IMR-90 (cell line): ENCODE data around the gene RALGAPA2. TPM values are rescaled to one million over a fixed set of nuclear protein-coding genes. Genes with fewer than 3 reads are reported as not detected.

ENCODE experiments used
- ATAC-seq: fragments of 200-7000 bp; cut with Tn5 transposase; 2 replicates; pipeline ENCODE4 v1.9.1; 2020; ENCODE audit warnings: low read depth, mild to moderate bottlenecking, moderate library complexity
- BruUV-seq: library from RNA; stranded (reverse); fragments of 400-500 nt; replicated peaks from 2 replicates; lab custom pipeline; 2021; lab: Mats Ljungman, UMichigan
- CTCF ChIA-PET: fragments of 300-600 bp; formaldehyde crosslinking; extraction: SDS; loops from one replicate; lab custom pipeline; 2021; ENCODE audit warnings: antibody characterized with exemption; lab: Yijun Ruan, JAX
- POLR2A ChIA-PET: fragments of 300-600 bp; sonication (Branson Sonifier 250); formaldehyde crosslinking; loops from one replicate; lab custom pipeline; 2022; ENCODE audit warnings: antibody characterized with exemption; ENCODE audit not compliant: unreplicated experiment; lab: Charles Lee
- DNase-seq: peaks from one replicate; pipeline ENCODE4 v3.0.0; 2013
- H2AFZ ChIP-seq: replicated peaks from 2 replicates; pipeline ENCODE3; 2013; ENCODE audit warnings: low read length, mild to moderate bottlenecking; ENCODE audit not compliant: poor library complexity
- H2AK5ac ChIP-seq: 2 replicates; pipeline ENCODE4 v1.6.1; 2013; ENCODE audit warnings: low read depth, low read length, inconsistent platforms
- H2AK9ac ChIP-seq: replicated peaks from 2 replicates; pipeline ENCODE3; 2013; ENCODE audit warnings: mild to moderate bottlenecking, low read depth, low read length, moderate library complexity; ENCODE audit not compliant: poor library complexity
- H2BK120ac ChIP-seq: 2 replicates; pipeline ENCODE4 v1.6.1; 2013; ENCODE audit warnings: low read depth, low read length, inconsistent platforms
- H2BK15ac ChIP-seq: 3 replicates; pipeline ENCODE4 v1.6.1; 2013; ENCODE audit warnings: low read depth, low read length, inconsistent platforms
- H2BK20ac ChIP-seq: 2 replicates; pipeline ENCODE4 v1.6.1; 2013; ENCODE audit warnings: low read depth, mild to moderate bottlenecking, inconsistent platforms, low read length, moderate library complexity
- H2BK5ac ChIP-seq: 2 replicates; pipeline ENCODE4 v1.6.1; 2013; ENCODE audit warnings: mild to moderate bottlenecking, low read depth, low read length, inconsistent platforms; ENCODE audit not compliant: poor library complexity, severe bottlenecking
- H3K14ac ChIP-seq: replicated peaks from 2 replicates; pipeline ENCODE4 v1.6.1; 2013; ENCODE audit warnings: low read depth, low read length, inconsistent platforms
- H3K18ac ChIP-seq: 2 replicates; pipeline ENCODE4 v1.6.1; 2013; ENCODE audit warnings: low read depth, low read length, control low read depth
- H3K23ac ChIP-seq: 2 replicates; pipeline ENCODE4 v1.6.1; 2013; ENCODE audit warnings: low read depth, low read length, inconsistent platforms
- H3K27ac ChIP-seq: 2 replicates; pipeline ENCODE4 v1.5.1; 2013; ENCODE audit warnings: mild to moderate bottlenecking, control low read depth, low read length; ENCODE audit not compliant: insufficient read depth
- H3K27me3 ChIP-seq: 2 replicates; pipeline ENCODE4 v1.6.1; 2013; ENCODE audit warnings: low read length; ENCODE audit not compliant: control insufficient read depth, insufficient read depth
- H3K36me3 ChIP-seq: 2 replicates; pipeline ENCODE4 v1.6.1; 2013; ENCODE audit warnings: low read length, mixed read lengths; ENCODE audit not compliant: control insufficient read depth, insufficient read depth
- H3K4ac ChIP-seq: 2 replicates; pipeline ENCODE4 v1.6.1; 2013; ENCODE audit warnings: low read depth, low read length, inconsistent platforms
- H3K4me1 ChIP-seq: 2 replicates; pipeline ENCODE4 v1.6.1; 2013; ENCODE audit warnings: low read length, mixed read lengths; ENCODE audit not compliant: control insufficient read depth, insufficient read depth
- H3K4me2 ChIP-seq: 2 replicates; pipeline ENCODE4 v1.6.1; 2013; ENCODE audit warnings: low read depth, mild to moderate bottlenecking, control low read depth, low read length, moderate library complexity
- H3K4me3 ChIP-seq: 2 replicates; pipeline ENCODE4 v1.5.1; 2013; ENCODE audit warnings: low read depth, mild to moderate bottlenecking, control low read depth, low read length, moderate library complexity; ENCODE audit not compliant: insufficient read depth
- H3K56ac ChIP-seq: 2 replicates; pipeline ENCODE4 v1.6.1; 2013; ENCODE audit warnings: low read length, inconsistent platforms; ENCODE audit not compliant: insufficient read depth; ENCODE audit errors: extremely low read depth
- H3K79me1 ChIP-seq, 2 experiments: 2 replicates each; pipeline ENCODE4 v1.6.1; 2013; ENCODE audit warnings: low read length in 2 of 2, inconsistent platforms in 1 of 2, low read depth in 1 of 2
- H3K9ac ChIP-seq: 2 replicates; pipeline ENCODE4 v1.6.1; 2013; ENCODE audit warnings: low read depth, low read length, control low read depth
- H3K9me1 ChIP-seq: 2 replicates; pipeline ENCODE4 v1.6.1; 2013; ENCODE audit warnings: low read length, inconsistent platforms; ENCODE audit not compliant: insufficient read depth
- H3K9me3 ChIP-seq: 2 replicates; pipeline ENCODE4 v1.6.1; 2013; ENCODE audit warnings: low read length; ENCODE audit not compliant: control insufficient read depth, insufficient read depth
- H4K20me1 ChIP-seq: 2 replicates; pipeline ENCODE4 v1.6.1; 2013; ENCODE audit warnings: low read length, inconsistent platforms; ENCODE audit not compliant: insufficient read depth
- H4K5ac ChIP-seq: 2 replicates; pipeline ENCODE4 v1.6.1; 2013; ENCODE audit warnings: mild to moderate bottlenecking, low read depth, low read length, control low read depth
- H4K8ac ChIP-seq, 2 experiments: 2 replicates each; pipeline ENCODE4 v1.6.1; 2013; ENCODE audit warnings: low read depth in 2 of 2, low read length in 2 of 2, control low read depth in 1 of 2, inconsistent platforms in 1 of 2
- H4K91ac ChIP-seq: 2 replicates; pipeline ENCODE4 v1.6.1; 2013; ENCODE audit warnings: low read depth, low read length, inconsistent platforms; ENCODE audit not compliant: insufficient read depth
- CHD1 ChIP-seq: IDR thresholded peaks from 2 replicates; pipeline ENCODE4 v1.6.1; 2012; ENCODE audit warnings: low read depth, low read length, improper control_type of control experiment
- RAD21 ChIP-seq: IDR thresholded peaks from 2 replicates; pipeline ENCODE4 v1.6.1; 2012; ENCODE audit warnings: low read length, improper control_type of control experiment
- WGBS, 2 experiments: methylation state at CpG; one replicate each; pipeline versions ENCODE4 v1.1.5 to v1.1.7; 2013; ENCODE audit warnings: missing lambda C conversion rate in 2 of 2; ENCODE audit not compliant: insufficient read length in 1 of 2; ENCODE audit errors: extremely low coverage in 2 of 2; 5-methylcytosine and 5-hydroxymethylcytosine counted together
- dilution Hi-C: fragments of 300-500 bp; cut with HindIII; formaldehyde crosslinking; loops from one replicate; pipeline ENCODE4 v1.14.3; 2018; ENCODE audit warnings: low sequenced_read_pairs; ENCODE audit not compliant: unreplicated experiment
- in situ Hi-C: fragments of 300-500 bp; cut with MboI; formaldehyde crosslinking; loops from 3 replicates; pipeline ENCODE4 v1.14.3; 2019; ENCODE audit warnings: low sequenced_read_pairs, inconsistent platforms, mixed read lengths
- intact Hi-C: fragments of 100-400 bp; cut with micrococcal nuclease; formaldehyde crosslinking; loops from 2 replicates; pipeline ENCODE4 v1.10.0; 2022
- polyA plus RNA-seq, 3 experiments: library from polyadenylated mRNA; depleted of rRNA; stranded (reverse); fragments of >200 nt; gene quantifications; 2 replicates each; pipeline ENCODE4 v1.2.3, GENCODE V29; 2012; ENCODE audit warnings: low replicate concordance in 1 of 3
- total RNA-seq: library from RNA; depleted of rRNA; stranded (reverse); fragments of >200 nt; gene quantifications from 2 replicates; pipeline ENCODE4 v1.2.3, GENCODE V29; 2012

RALGAPA2 gene
- total and polyA plus RNA-seq, 2 of the 4 experiments (the other 2 are of a cell fraction): 1.3 to 3.9 TPM

DNA sequence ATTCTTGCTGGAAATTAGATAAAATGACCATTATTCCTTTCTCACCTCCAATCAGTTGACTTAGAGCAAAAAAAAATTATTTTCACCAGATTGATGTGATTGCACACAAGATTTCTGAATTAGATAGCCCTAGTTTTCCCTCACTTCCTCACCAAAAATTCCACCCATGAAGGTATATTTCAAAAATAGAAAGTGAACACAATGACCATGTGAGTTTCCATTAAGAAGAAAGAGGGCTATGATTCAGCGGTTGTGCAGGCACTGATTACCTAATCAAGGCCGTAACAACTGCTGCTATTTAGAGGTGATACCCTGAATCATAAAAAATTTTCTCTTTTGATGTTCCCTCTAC lies 19.5 kb upstream of the RALGAPA2 start:
- Histone ChIP-seq H3K27me3 (no peaks in the 10 kb centered on the region), H3K36me3 (no peaks in the 10 kb centered on the region), H4K5ac (no peak overlapping the region), H2BK120ac (no peak overlapping the region), H3K27ac (no peak overlapping the region), H2AK5ac (no peak overlapping the region), H3K9ac (no peak overlapping the region), H2BK15ac (no peak overlapping the region), H3K79me1 (no peaks in the 10 kb centered on the region), H2BK20ac (no peak overlapping the region), H3K18ac (no peak overlapping the region), H3K4me2 (no peak overlapping the region), H4K91ac (no peak overlapping the region), H3K23ac (no peak overlapping the region), H2AK9ac (no peak overlapping the region), H3K9me3 (no peaks in the 10 kb centered on the region), H3K4ac (no peak overlapping the region), H2AFZ (no peak overlapping the region), H3K14ac (no peak overlapping the region), H3K56ac (no peak overlapping the region), H4K8ac (no peak overlapping the region), H3K4me3 (no peak overlapping the region), H2BK5ac (no peak overlapping the region), H4K20me1 (no peaks in the 10 kb centered on the region), H3K9me1 (no peaks in the 10 kb centered on the region), H3K4me1 (no peaks in the 10 kb centered on the region)
- in situ Hi-C loops: no loop called here
- dilution Hi-C loops: no loop called here
- ChIA-PET CTCF (interaction anchor here (0.6 kb wide), 1 partner anchor 52 kb away, joined by 3 read pairs; no protein-coding TSS in a partner anchor), POLR2A (no interaction called here)
- WGBS, 2 experiments: no CpG with 5 or more reads among the region's 2 CpGs
- DNase-seq (no peak), ATAC-seq (no peak)
- no peak for TF ChIP-seq CHD1
- TF ChIP-seq RAD21: no peak
- no TSS peak for BruUV-seq
- intact Hi-C loops: no loop called here
